Measurements from ENCODE around the gene HIPK2.

HIPK2 gene

GRCh38 chr7:139661903-139662302 lies 115.9 kb downstream of the HIPK2 start:
- Histone ChIP-seq H3K27ac (ENCODE audit: low read depth, low read length) (no peak overlapping the region), H3K4me1 (ENCODE audit: control insufficient read depth, insufficient read depth, low read length, unreplicated experiment) (peaks cover 39% of the 10 kb centered on the region), H3K36me3 (ENCODE audit: insufficient read depth, low read length) (peaks cover 13% of the 10 kb centered on the region), H2AFZ (ENCODE audit: low read length, unreplicated experiment) (no peak overlapping the region), H3K27me3 (ENCODE audit: insufficient read depth, low read length) (no peaks in the 10 kb centered on the region), H3K4me3 (ENCODE audit: low read depth, low read length) (no peak overlapping the region), H3K79me2 (ENCODE audit: control insufficient read depth, insufficient read depth, low read length, unreplicated experiment) (peaks cover 98% of the 10 kb centered on the region)

- Histone ChIP-seq H3K79me2 (ENCODE audit: control insufficient read depth, insufficient read depth, low read length, unreplicated experiment) (peaks cover 96% of the 10 kb centered on the region), H3K36me3 (ENCODE audit: insufficient read depth, low read length) (peaks cover 6% of the 10 kb centered on the region), H3K4me3 (ENCODE audit: low read depth, low read length) (no peak overlapping the region), H3K27ac (ENCODE audit: low read depth, low read length) (no peak overlapping the region), H3K27me3 (ENCODE audit: insufficient read depth, low read length) (no peaks in the 10 kb centered on the region), H2AFZ (ENCODE audit: low read length, unreplicated experiment) (no peak overlapping the region), H3K4me1 (ENCODE audit: control insufficient read depth, insufficient read depth, low read length, unreplicated experiment) (peaks cover 46% of the 10 kb centered on the region)
These were observed 116.8 kb downstream of the HIPK2 start for GRCh38 chr7:139661043-139661440.

- peaks cover 96% of the 10 kb centered on the region for H3K79me2 ChIP-seq (ENCODE audit: control insufficient read depth, insufficient read depth, low read length, unreplicated experiment)
- no peak overlapping the region for H3K4me3 ChIP-seq (ENCODE audit: low read depth, low read length)
- H3K27me3 ChIP-seq (ENCODE audit: insufficient read depth, low read length): no peaks in the 10 kb centered on the region
- peaks cover 47% of the 10 kb centered on the region for H3K4me1 ChIP-seq (ENCODE audit: control insufficient read depth, insufficient read depth, low read length, unreplicated experiment)
- peak overlapping the region; percentile 14; the same call in 1 of the 2 replicates for H3K27ac ChIP-seq (ENCODE audit: low read depth, low read length)
- peaks cover 6% of the 10 kb centered on the region for H3K36me3 ChIP-seq (ENCODE audit: insufficient read depth, low read length)
- H2AFZ ChIP-seq (ENCODE audit: low read length, unreplicated experiment): no peak overlapping the region
These were observed 117.3 kb downstream of the HIPK2 start for GRCh38 chr7:139660317-139661042.

GRCh38 chr7:139659922-139660316 lies 117.9 kb downstream of the HIPK2 start:
- H3K27ac ChIP-seq (ENCODE audit: low read depth, low read length): peak overlapping the region; percentile 14; the same call in 1 of the 2 replicates
- no peak overlapping the region for H2AFZ ChIP-seq (ENCODE audit: low read length, unreplicated experiment)
- peaks cover 96% of the 10 kb centered on the region for H3K79me2 ChIP-seq (ENCODE audit: control insufficient read depth, insufficient read depth, low read length, unreplicated experiment)
- H3K4me1 ChIP-seq (ENCODE audit: control insufficient read depth, insufficient read depth, low read length, unreplicated experiment): peaks cover 50% of the 10 kb centered on the region
- H3K36me3 ChIP-seq (ENCODE audit: insufficient read depth, low read length): peaks cover 6% of the 10 kb centered on the region
- H3K27me3 ChIP-seq (ENCODE audit: insufficient read depth, low read length): no peaks in the 10 kb centered on the region
- no peak overlapping the region for H3K4me3 ChIP-seq (ENCODE audit: low read depth, low read length)

- no peaks in the 10 kb centered on the region for H3K27me3 ChIP-seq (ENCODE audit: insufficient read depth, low read length)
- H3K4me1 ChIP-seq (ENCODE audit: control insufficient read depth, insufficient read depth, low read length, unreplicated experiment): peaks cover 59% of the 10 kb centered on the region
- H2AFZ ChIP-seq (ENCODE audit: low read length, unreplicated experiment): no peak overlapping the region
- H3K36me3 ChIP-seq (ENCODE audit: insufficient read depth, low read length): peaks cover 6% of the 10 kb centered on the region
- no peak overlapping the region for H3K4me3 ChIP-seq (ENCODE audit: low read depth, low read length)
- H3K27ac ChIP-seq (ENCODE audit: low read depth, low read length): peak overlapping the region; percentile 57
- peaks cover 97% of the 10 kb centered on the region for H3K79me2 ChIP-seq (ENCODE audit: control insufficient read depth, insufficient read depth, low read length, unreplicated experiment)
These were observed 118.7 kb downstream of the HIPK2 start for GRCh38 chr7:139658908-139659675.

GRCh38 chr7:139658296-139658695 lies 119.5 kb downstream of the HIPK2 start:
- Histone ChIP-seq H3K36me3 (ENCODE audit: insufficient read depth, low read length) (peaks cover 6% of the 10 kb centered on the region), H3K27me3 (ENCODE audit: insufficient read depth, low read length) (no peaks in the 10 kb centered on the region), H3K27ac (ENCODE audit: low read depth, low read length) (peak overlapping the region; percentile 57), H2AFZ (ENCODE audit: low read length, unreplicated experiment) (no peak overlapping the region), H3K79me2 (ENCODE audit: control insufficient read depth, insufficient read depth, low read length, unreplicated experiment) (peaks cover 96% of the 10 kb centered on the region), H3K4me3 (ENCODE audit: low read depth, low read length) (no peak overlapping the region), H3K4me1 (ENCODE audit: control insufficient read depth, insufficient read depth, low read length, unreplicated experiment) (peaks cover 63% of the 10 kb centered on the region)

- H3K4me1 ChIP-seq (ENCODE audit: control insufficient read depth, insufficient read depth, low read length, unreplicated experiment): peaks cover 62% of the 10 kb centered on the region
These were observed 120.1 kb downstream of the HIPK2 start for GRCh38 chr7:139657725-139658124.

GRCh38 chr7:139656387-139656786 lies 121.4 kb downstream of the HIPK2 start:
- Histone ChIP-seq H3K79me2 (ENCODE audit: control insufficient read depth, insufficient read depth, low read length, unreplicated experiment) (peaks cover 92% of the 10 kb centered on the region), H3K27me3 (ENCODE audit: insufficient read depth, low read length) (no peaks in the 10 kb centered on the region), H3K4me3 (ENCODE audit: low read depth, low read length) (no peak overlapping the region), H3K36me3 (ENCODE audit: insufficient read depth, low read length) (peaks cover 6% of the 10 kb centered on the region; the same call in 1 of the 2 replicates), H2AFZ (ENCODE audit: low read length, unreplicated experiment) (no peak overlapping the region), H3K27ac (ENCODE audit: low read depth, low read length) (peak overlapping the region; percentile 55), H3K4me1 (ENCODE audit: control insufficient read depth, insufficient read depth, low read length, unreplicated experiment) (peaks cover 71% of the 10 kb centered on the region)

More at GRCh38 chr7:139657725-139658124, 120.1 kb downstream of the HIPK2 start:
- H3K79me2 ChIP-seq (ENCODE audit: control insufficient read depth, insufficient read depth, low read length, unreplicated experiment): peaks cover 93% of the 10 kb centered on the region
- no peak overlapping the region for H2AFZ ChIP-seq (ENCODE audit: low read length, unreplicated experiment)
- no peaks in the 10 kb centered on the region for H3K27me3 ChIP-seq (ENCODE audit: insufficient read depth, low read length)
- no peak overlapping the region for H3K4me3 ChIP-seq (ENCODE audit: low read depth, low read length)
- peak overlapping the region; percentile 30; the same call in 1 of the 2 replicates for H3K27ac ChIP-seq (ENCODE audit: low read depth, low read length)
- H3K36me3 ChIP-seq (ENCODE audit: insufficient read depth, low read length): peaks cover 6% of the 10 kb centered on the region

GRCh38 chr7:139655305-139655704 lies 122.5 kb downstream of the HIPK2 start:
- Histone ChIP-seq H3K4me1 (ENCODE audit: control insufficient read depth, insufficient read depth, low read length, unreplicated experiment) (peaks cover 73% of the 10 kb centered on the region), H2AFZ (ENCODE audit: low read length, unreplicated experiment) (no peak overlapping the region), H3K27ac (ENCODE audit: low read depth, low read length) (peak overlapping the region; percentile 55; the same call in 1 of the 2 replicates), H3K36me3 (ENCODE audit: insufficient read depth, low read length) (peaks cover 11% of the 10 kb centered on the region; the same call in 1 of the 2 replicates), H3K79me2 (ENCODE audit: control insufficient read depth, insufficient read depth, low read length, unreplicated experiment) (peaks cover 92% of the 10 kb centered on the region), H3K4me3 (ENCODE audit: low read depth, low read length) (no peak overlapping the region), H3K27me3 (ENCODE audit: insufficient read depth, low read length) (no peaks in the 10 kb centered on the region)

- no peaks in the 10 kb centered on the region for H3K27me3 ChIP-seq (ENCODE audit: insufficient read depth, low read length)
- peaks cover 11% of the 10 kb centered on the region; the same call in 1 of the 2 replicates for H3K36me3 ChIP-seq (ENCODE audit: insufficient read depth, low read length)
- H3K4me1 ChIP-seq (ENCODE audit: control insufficient read depth, insufficient read depth, low read length, unreplicated experiment): peaks cover 66% of the 10 kb centered on the region
- peaks cover 90% of the 10 kb centered on the region for H3K79me2 ChIP-seq (ENCODE audit: control insufficient read depth, insufficient read depth, low read length, unreplicated experiment)
- no peak overlapping the region for H3K4me3 ChIP-seq (ENCODE audit: low read depth, low read length)
- H2AFZ ChIP-seq (ENCODE audit: low read length, unreplicated experiment): no peak overlapping the region
- peak overlapping the region; percentile 55 for H3K27ac ChIP-seq (ENCODE audit: low read depth, low read length)
These were observed 123.3 kb downstream of the HIPK2 start for GRCh38 chr7:139654276-139655181.

Measured in ACC112 (cell line).